Glutamatergic neuron (in vitro differentiated cells): ENCODE measurements around the gene MAN1A1. TPM values are rescaled to one million over a fixed set of nuclear protein-coding genes. Genes with fewer than 3 reads are reported as not detected.

Experiments
- DNase-seq: peaks from one replicate; pipeline ENCODE4 v3.0.0; 2022
- H3K27ac Mint-ChIP-seq: one replicate; pipeline ENCODE4 v1.8.0; 2020; ENCODE audit warnings: mild to moderate bottlenecking, mixed read lengths, inconsistent platforms; ENCODE audit not compliant: unreplicated experiment
- H3K27me3 Mint-ChIP-seq: one replicate; pipeline ENCODE4 v1.8.0; 2020; ENCODE audit warnings: mild to moderate bottlenecking, moderate library complexity, mixed read lengths, inconsistent platforms; ENCODE audit not compliant: unreplicated experiment
- H3K36me3 Mint-ChIP-seq: one replicate; pipeline ENCODE4 v1.8.0; 2020; ENCODE audit warnings: mild to moderate bottlenecking, mixed read lengths, inconsistent platforms; ENCODE audit not compliant: unreplicated experiment
- H3K4me1 Mint-ChIP-seq: one replicate; pipeline ENCODE4 v1.8.0; 2020; ENCODE audit warnings: mild to moderate bottlenecking, low read depth, mixed read lengths, inconsistent platforms; ENCODE audit not compliant: unreplicated experiment
- H3K4me3 Mint-ChIP-seq: one replicate; pipeline ENCODE4 v1.8.0; 2020; ENCODE audit warnings: mild to moderate bottlenecking, mixed read lengths, inconsistent platforms; ENCODE audit not compliant: unreplicated experiment
- H3K9me3 Mint-ChIP-seq: one replicate; pipeline ENCODE4 v1.8.0; 2020; ENCODE audit warnings: mild to moderate bottlenecking, moderate library complexity, mixed read lengths, inconsistent platforms; ENCODE audit not compliant: unreplicated experiment
- CTCF ChIP-seq: fragments of 200-600 bp; sonication (generic); IDR thresholded peaks from one replicate; pipeline ENCODE4 v1.5.0; 2021; ENCODE audit not compliant: partially characterized antibody, unreplicated experiment
- total RNA-seq: library from RNA; stranded (reverse); fragmentation: NEBNext Ultra II Directional; extraction: Animal tissue kit (Norgen Biotek cat#: 25700); gene quantifications from one replicate; pipeline ENCODE4 v1.2.1, GENCODE V29; 2021; ENCODE audit not compliant: unreplicated experiment

MAN1A1 gene
- total RNA-seq, 1 donor from 2014 or later, result 10.5 TPM

DNA sequence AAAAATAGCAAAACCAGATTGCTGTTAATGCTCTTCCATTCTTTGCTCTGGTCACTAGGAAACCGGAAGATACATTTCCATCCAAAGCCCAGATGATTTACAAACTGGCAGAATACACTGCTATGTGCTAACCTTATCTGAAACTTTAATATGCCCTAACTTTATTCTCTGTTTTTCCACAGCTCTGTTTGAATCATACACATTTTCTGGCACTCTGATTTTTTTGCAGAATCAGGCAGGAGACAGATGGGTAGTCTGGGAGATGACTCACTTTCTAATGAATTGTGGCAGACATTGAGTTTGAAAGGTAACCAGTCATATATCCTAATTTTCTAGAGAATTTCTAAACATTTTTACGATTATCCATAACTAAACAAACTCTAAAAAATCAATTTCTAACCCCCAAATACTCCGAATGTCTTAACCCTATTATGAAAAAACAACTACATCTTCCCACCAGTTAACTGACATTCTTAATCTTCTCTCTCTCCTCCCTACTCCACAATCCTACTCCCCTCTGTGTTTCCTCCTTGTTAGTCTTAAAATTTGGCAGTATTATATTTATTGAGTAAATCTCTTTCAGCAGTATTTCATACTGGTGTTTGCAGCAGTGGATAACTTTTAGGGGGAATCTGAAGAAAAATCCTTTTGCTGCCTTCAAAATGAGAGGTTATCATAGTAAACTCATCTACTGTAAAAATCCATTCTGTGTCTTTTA is 63.5 kb downstream of the MAN1A1 start:
- Mint-ChIP-seq H3K36me3 (no peaks in the 10 kb centered on the region), H3K9me3 (no peaks in the 10 kb centered on the region), H3K4me1 (peaks cover 3% of the 10 kb centered on the region), H3K27me3 (peaks cover 2% of the 10 kb centered on the region), H3K4me3 (no peak overlapping the region), H3K27ac (no peak overlapping the region)
- DNase-seq, result no peak
- no peak for TF ChIP-seq CTCF

GRCh38 chr6:119284861-119285521 is 64.6 kb downstream of the MAN1A1 start:
- no peaks in the 10 kb centered on the region for H3K9me3 Mint-ChIP-seq
- DNase-seq, result no peak
- no peak overlapping the region for H3K27ac Mint-ChIP-seq

GRCh38 chr6:119283979-119284545 is 65.5 kb downstream of the MAN1A1 start:
- Mint-ChIP-seq H3K36me3 (no peaks in the 10 kb centered on the region), H3K27ac (no peak overlapping the region), H3K27me3 (peaks cover 2% of the 10 kb centered on the region), H3K4me1 (peaks cover 2% of the 10 kb centered on the region), H3K9me3 (no peaks in the 10 kb centered on the region), H3K4me3 (no peak overlapping the region)
- TF ChIP-seq CTCF, result no peak
- DNase-seq, result no peak

More at GRCh38 chr6:119284861-119285521, 64.6 kb downstream of the MAN1A1 start:
- H3K36me3 Mint-ChIP-seq, result no peaks in the 10 kb centered on the region
- no peak for TF ChIP-seq CTCF
- H3K4me1 Mint-ChIP-seq, result peaks cover 3% of the 10 kb centered on the region
- peaks cover 2% of the 10 kb centered on the region for H3K27me3 Mint-ChIP-seq
- H3K4me3 Mint-ChIP-seq, result no peak overlapping the region

- Mint-ChIP-seq H3K36me3 (no peaks in the 10 kb centered on the region), H3K4me3 (no peak overlapping the region), H3K27ac (no peak overlapping the region), H3K27me3 (peaks cover 2% of the 10 kb centered on the region), H3K9me3 (no peaks in the 10 kb centered on the region), H3K4me1 (peaks cover 2% of the 10 kb centered on the region)
- no peak for DNase-seq
- TF ChIP-seq CTCF, result no peak
Measured at GRCh38 chr6:119283214-119283613, 66.3 kb downstream of the MAN1A1 start.

- DNase-seq, result no peak
- Mint-ChIP-seq H3K4me1 (peaks cover 9% of the 10 kb centered on the region), H3K36me3 (peaks cover 6% of the 10 kb centered on the region), H3K27ac (no peak overlapping the region), H3K9me3 (peaks cover 2% of the 10 kb centered on the region), H3K4me3 (no peak overlapping the region), H3K27me3 (peaks cover 2% of the 10 kb centered on the region)
- TF ChIP-seq CTCF, result no peak
Measured at GRCh38 chr6:119280668-119281067, 68.9 kb downstream of the MAN1A1 start.
